Cardiac muscle cell (in vitro differentiated cells and primary cell): ENCODE measurements around the gene SLAMF6. TPM values are rescaled to one million over a fixed set of nuclear protein-coding genes. Genes with fewer than 3 reads are reported as not detected.

Source experiments
- DNase-seq, 2 donors: peaks; one replicate each; pipeline versions ENCODE4 v3.0.0 to v3.0.0-alpha.2; 2010 to 2017; ENCODE audit warnings: low read depth in 1 of 2, low spot score in 1 of 2
- H3K27ac ChIP-seq: fragments of 200-600 bp; sonication (generic); 2 replicates; pipeline ENCODE4 v1.5.1; 2016
- H3K27me3 ChIP-seq: fragments of 200-600 bp; sonication (generic); 2 replicates; pipeline ENCODE4 v1.6.0; 2016; ENCODE audit warnings: control low read depth
- H3K36me3 ChIP-seq: fragments of 200-600 bp; sonication (generic); 2 replicates; pipeline ENCODE4 v1.5.1; 2016; ENCODE audit warnings: control low read depth
- H3K4me1 ChIP-seq: fragments of 200-600 bp; sonication (generic); 2 replicates; pipeline ENCODE4 v1.8.1; 2017; ENCODE audit warnings: low read depth, mild to moderate bottlenecking, mixed run types
- H3K4me3 ChIP-seq: fragments of 200-600 bp; sonication (generic); 2 replicates; pipeline ENCODE4 v1.5.1; 2016; ENCODE audit warnings: mild to moderate bottlenecking
- H3K9me3 ChIP-seq: fragments of 200-600 bp; sonication (generic); 2 replicates; pipeline ENCODE4 v1.5.1; 2017; ENCODE audit warnings: low read depth, mild to moderate bottlenecking, control low read depth
- polyA plus RNA-seq: library from polyadenylated mRNA; unstranded; fragments of >200 nt; fragmentation: Nextera tagmentation; extraction: Ambion mirVana; gene quantifications from 2 replicates; pipeline ENCODE4 v1.2.1, GENCODE V29; 2016
- total RNA-seq: library from RNA; depleted of rRNA; stranded (reverse); fragments of >200 nt; gene quantifications from 2 replicates; pipeline ENCODE4 v1.2.3, GENCODE V29; 2016
- TF ChIP-seq, protein P1 (sequence below): IDR thresholded peaks from 2 replicates; pipeline ENCODE4 v1.5.1; 2012; ENCODE audit warnings: low read depth, mild to moderate bottlenecking, low read length

Gene SLAMF6
- total and polyA plus RNA-seq, 2 experiments from 2014 or later: not detected

DNA sequence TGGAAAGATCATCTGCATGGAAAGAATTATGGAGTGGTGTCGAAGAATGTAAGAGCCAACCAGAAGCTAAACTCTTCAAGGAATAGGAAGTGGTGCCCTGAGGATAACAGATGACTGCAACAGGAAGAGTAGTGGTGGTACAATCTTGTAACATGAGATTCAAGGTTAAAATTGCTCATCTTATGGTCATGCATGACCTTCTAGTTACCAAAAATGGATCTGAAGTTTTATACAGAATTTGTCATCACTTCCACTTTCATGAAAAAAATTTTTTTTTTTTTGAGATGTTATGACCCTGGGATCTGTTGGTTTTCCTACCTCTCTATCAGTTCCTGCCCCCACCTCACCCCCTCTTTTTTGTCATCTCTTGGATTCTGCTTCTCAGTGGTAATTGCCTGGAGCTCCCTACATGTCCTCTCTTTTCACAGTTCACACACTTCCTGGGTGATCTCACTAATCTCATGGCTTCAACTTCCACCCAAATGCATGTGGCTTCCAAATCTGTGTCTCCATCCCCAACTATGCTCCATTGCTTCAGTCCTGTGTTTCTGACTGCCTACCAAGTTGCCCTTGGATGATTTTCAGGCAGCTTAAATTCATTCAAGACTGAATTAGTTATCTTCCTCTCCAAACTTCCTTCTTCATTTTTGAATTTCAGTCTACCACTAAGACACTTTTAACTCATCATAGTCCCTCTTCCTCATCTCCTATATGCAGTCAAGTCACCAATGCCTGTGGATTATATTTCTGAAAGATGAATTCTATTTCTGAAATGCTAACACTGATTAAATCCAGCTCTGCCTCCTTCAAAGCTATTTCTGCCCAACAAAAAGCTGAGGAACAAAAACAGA lies 48.4 kb downstream of the SLAMF6 start:
- H3K27ac ChIP-seq: no peak overlapping the region
- H3K36me3 ChIP-seq: no peaks in the 10 kb centered on the region
- no peak overlapping the region for H3K4me3 ChIP-seq
- no peaks in the 10 kb centered on the region for H3K9me3 ChIP-seq
- TF ChIP-seq, protein P1, sequence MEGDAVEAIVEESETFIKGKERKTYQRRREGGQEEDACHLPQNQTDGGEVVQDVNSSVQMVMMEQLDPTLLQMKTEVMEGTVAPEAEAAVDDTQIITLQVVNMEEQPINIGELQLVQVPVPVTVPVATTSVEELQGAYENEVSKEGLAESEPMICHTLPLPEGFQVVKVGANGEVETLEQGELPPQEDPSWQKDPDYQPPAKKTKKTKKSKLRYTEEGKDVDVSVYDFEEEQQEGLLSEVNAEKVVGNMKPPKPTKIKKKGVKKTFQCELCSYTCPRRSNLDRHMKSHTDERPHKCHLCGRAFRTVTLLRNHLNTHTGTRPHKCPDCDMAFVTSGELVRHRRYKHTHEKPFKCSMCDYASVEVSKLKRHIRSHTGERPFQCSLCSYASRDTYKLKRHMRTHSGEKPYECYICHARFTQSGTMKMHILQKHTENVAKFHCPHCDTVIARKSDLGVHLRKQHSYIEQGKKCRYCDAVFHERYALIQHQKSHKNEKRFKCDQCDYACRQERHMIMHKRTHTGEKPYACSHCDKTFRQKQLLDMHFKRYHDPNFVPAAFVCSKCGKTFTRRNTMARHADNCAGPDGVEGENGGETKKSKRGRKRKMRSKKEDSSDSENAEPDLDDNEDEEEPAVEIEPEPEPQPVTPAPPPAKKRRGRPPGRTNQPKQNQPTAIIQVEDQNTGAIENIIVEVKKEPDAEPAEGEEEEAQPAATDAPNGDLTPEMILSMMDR: no peak
- H3K27me3 ChIP-seq: peaks cover 10% of the 10 kb centered on the region
- H3K4me1 ChIP-seq: no peaks in the 10 kb centered on the region
- no peak for DNase-seq

DNA sequence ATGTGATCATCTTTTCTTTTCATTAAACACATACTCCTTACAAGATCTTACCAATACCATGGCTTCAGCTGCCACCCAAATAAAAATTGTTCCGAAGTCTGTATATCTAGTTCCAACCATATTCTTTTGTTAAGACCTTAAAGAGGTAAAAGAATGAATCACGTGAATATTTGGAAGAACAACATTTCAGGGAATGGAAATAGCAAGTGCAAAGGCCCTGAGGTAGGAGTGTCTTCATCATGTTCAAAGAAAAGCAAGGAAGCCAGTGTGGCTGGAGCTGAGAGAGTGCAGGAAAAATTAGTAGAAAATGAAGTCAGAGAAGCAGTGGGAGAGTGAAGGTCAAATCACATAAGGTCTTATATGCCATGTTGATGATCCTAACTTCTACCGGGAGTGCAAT lies 50.9 kb downstream of the SLAMF6 start:
- Histone ChIP-seq H3K9me3 (no peaks in the 10 kb centered on the region), H3K4me1 (no peaks in the 10 kb centered on the region), H3K27me3 (peaks cover 10% of the 10 kb centered on the region), H3K4me3 (no peak overlapping the region), H3K36me3 (no peaks in the 10 kb centered on the region), H3K27ac (no peak overlapping the region)
- TF ChIP-seq, protein P1: no peak
- DNase-seq: no peak

DNA sequence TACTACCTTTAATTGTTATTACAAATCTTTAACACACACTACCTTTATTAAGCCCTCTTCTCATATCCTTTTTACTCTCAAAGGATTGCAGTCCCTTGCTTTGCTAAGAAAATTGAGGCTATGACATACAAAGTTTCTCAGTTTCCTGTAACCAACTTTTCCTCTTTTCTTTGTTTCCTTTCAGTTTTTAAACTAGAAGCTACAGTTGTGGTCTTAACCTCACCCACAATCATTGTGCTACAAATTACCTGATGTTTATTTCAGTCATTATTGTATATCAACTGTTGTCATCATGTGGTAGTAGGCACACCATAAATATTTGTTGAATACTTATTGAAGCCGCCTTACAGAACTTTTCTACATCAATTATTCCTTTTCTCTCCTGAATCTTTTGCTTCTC lies 51.8 kb downstream of the SLAMF6 start:
- Histone ChIP-seq H3K9me3 (no peaks in the 10 kb centered on the region), H3K36me3 (no peaks in the 10 kb centered on the region), H3K4me1 (no peaks in the 10 kb centered on the region), H3K4me3 (no peak overlapping the region), H3K27ac (no peak overlapping the region), H3K27me3 (peaks cover 10% of the 10 kb centered on the region)
- TF ChIP-seq, protein P1: no peak
- no peak for DNase-seq

DNA sequence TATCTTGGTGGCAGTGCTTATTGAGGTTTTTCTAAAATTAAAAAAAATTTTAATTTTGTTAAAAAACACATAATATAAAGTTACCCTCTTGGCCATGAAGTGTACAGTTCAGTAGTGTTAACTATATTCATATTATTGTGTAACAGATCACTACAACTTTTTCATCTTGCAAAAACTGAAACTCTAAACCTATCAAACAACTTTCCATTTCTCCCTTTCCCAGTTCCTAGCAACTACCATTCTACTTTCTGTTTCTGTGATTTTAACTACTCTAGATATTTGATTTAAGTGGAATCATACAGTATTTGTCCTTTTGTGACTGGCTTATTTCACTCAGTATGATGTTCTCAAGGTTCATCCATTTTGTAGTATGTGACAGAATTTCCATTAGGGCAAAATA lies 55.5 kb downstream of the SLAMF6 start:
- no peak for DNase-seq
- no peaks in the 10 kb centered on the region for H3K4me1 ChIP-seq

DNA sequence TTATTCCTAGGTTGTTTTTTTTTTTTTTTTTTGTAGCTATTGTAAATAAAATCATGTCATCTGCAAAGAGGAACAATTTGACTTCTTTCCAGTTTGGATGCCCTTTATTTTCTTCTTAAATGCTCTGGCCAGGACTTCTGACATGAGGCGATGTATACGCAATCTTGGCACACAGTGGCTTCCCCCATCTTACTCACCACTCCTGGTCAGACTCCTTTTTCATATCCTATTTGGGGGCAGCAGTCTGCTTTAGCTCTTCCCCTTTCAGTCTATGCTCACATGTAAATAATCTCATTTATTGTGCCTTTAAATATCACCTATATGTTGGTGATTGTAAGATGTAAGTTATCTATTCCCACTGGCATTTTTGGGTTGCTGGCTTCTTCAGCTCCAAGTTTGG lies 56.1 kb downstream of the SLAMF6 start:
- Histone ChIP-seq H3K4me1 (no peaks in the 10 kb centered on the region), H3K27ac (no peak overlapping the region), H3K27me3 (peaks cover 21% of the 10 kb centered on the region), H3K36me3 (no peaks in the 10 kb centered on the region), H3K4me3 (no peak overlapping the region), H3K9me3 (no peaks in the 10 kb centered on the region)
- DNase-seq: no peak
- TF ChIP-seq, protein P1: no peak

More for the DNA sequence above, 55.5 kb downstream of the SLAMF6 start:
- Histone ChIP-seq H3K36me3 (no peaks in the 10 kb centered on the region), H3K4me3 (no peak overlapping the region), H3K27me3 (peaks cover 19% of the 10 kb centered on the region), H3K9me3 (no peaks in the 10 kb centered on the region), H3K27ac (no peak overlapping the region)
- TF ChIP-seq, protein P1: no peak
